ENCODE measurements around the gene RAI1. TPM values are rescaled to one million over a fixed set of nuclear protein-coding genes. Genes with fewer than 3 reads are reported as not detected.
A peak's percentile ranks its signal among the peaks of the same experiment; 100 is the strongest.

The RAI1 gene
- total and polyA plus RNA-seq, 2 experiments from 2014 or later, result 0.87 to 0.89 TPM

DNA sequence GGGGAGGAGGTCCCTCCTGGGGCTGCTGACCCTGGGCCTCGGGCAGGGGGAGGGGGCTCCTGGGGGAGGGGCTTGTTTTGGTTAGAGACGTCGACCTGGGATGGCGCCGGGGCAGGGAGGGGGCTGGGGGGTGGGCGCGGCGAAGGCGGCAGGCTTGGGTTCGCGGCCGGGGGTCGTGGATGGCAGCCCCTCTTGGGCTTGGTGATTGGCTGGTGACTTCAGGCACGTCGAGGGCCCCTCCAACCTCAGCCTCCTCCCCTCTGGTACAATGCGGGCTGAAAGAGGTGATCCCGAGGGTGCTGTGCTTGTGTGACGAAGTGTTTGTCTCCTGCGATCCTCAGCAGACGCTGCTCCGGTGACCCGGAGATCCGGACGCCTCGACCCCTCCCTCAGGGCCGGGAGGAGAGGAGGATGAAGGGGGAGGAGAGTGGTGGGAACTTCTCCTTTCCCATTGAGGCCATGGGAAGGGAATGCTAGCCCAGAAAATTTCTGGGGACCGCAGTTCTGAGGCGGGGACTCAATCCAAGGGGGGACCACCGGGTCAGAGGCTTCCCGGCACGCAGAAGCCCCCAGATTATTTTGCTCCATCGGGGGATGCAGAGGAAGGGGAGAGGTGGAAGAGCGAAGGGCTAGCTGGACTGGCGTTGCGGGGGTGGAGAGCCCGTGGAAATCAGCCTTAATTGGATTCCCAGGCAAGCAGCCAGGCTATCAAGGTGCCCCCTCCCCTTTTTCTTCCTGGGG lies 43.9 kb downstream of the RAI1 start:
- peaks cover 25% of the 10 kb centered on the region for H4K20me1 ChIP-seq (replicated peaks; ENCODE audit: insufficient read depth)
- Mint-ChIP-seq H3K9me3 (no peaks in the 10 kb centered on the region), H3K27me3 (ENCODE audit: insufficient read depth, low read depth, poor library complexity) (peaks cover 93% of the 10 kb centered on the region), H3K27ac (no peak overlapping the region), H3K4me3 (peak overlapping the region; percentile 85), H3K36me3 (ENCODE audit: low read depth) (no peaks in the 10 kb centered on the region; the same call in 2 of the 3 replicates), H3K4me1 (peaks cover 48% of the 10 kb centered on the region)
- H3K9me2 ChIP-seq (ENCODE audit: insufficient read depth), result no peaks in the 10 kb centered on the region
- H3F3A ChIP-seq (replicated peaks; ENCODE audit: low read depth), result no peaks in the 10 kb centered on the region; the same call in 1 of the 2 replicates
- DNase-seq (ENCODE audit: low spot score) (peak; percentile 68), ATAC-seq (peak; percentile 15)
- peak overlapping the region; percentile 61 for H3K4me3 ChIP-seq
- peaks cover 94% of the 10 kb centered on the region for H3K27me3 ChIP-seq (ENCODE audit: insufficient read depth)
- H3K4me2 ChIP-seq, result peak overlapping the region; percentile 94
- no peak for TF ChIP-seq EZH2 (IDR thresholded peaks at IDR 0.05; ENCODE audit: low read depth, unreplicated experiment)
- no peak for TF ChIP-seq JUNB (IDR thresholded peaks at IDR 0.05; ENCODE audit: unreplicated experiment)
- TF ChIP-seq CREB1 (CRISPR knock-in tag; IDR thresholded peaks at IDR 0.05; ENCODE audit: low read depth), result no peak
- TF ChIP-seq EZH2phosphoT487 (IDR thresholded peaks at IDR 0.05; ENCODE audit: unreplicated experiment), result no peak
- no peak for TF ChIP-seq POLR2AphosphoS5 (IDR thresholded peaks at IDR 0.05; ENCODE audit: low read depth)
- TF ChIP-seq NANOG (IDR thresholded peaks at IDR 0.05; ENCODE audit: borderline replicate concordance), result no peak
- TF ChIP-seq ZNF331 (CRISPR knock-in tag; IDR thresholded peaks at IDR 0.05; ENCODE audit: low read depth), result no peak
- TF ChIP-seq, protein P1, sequence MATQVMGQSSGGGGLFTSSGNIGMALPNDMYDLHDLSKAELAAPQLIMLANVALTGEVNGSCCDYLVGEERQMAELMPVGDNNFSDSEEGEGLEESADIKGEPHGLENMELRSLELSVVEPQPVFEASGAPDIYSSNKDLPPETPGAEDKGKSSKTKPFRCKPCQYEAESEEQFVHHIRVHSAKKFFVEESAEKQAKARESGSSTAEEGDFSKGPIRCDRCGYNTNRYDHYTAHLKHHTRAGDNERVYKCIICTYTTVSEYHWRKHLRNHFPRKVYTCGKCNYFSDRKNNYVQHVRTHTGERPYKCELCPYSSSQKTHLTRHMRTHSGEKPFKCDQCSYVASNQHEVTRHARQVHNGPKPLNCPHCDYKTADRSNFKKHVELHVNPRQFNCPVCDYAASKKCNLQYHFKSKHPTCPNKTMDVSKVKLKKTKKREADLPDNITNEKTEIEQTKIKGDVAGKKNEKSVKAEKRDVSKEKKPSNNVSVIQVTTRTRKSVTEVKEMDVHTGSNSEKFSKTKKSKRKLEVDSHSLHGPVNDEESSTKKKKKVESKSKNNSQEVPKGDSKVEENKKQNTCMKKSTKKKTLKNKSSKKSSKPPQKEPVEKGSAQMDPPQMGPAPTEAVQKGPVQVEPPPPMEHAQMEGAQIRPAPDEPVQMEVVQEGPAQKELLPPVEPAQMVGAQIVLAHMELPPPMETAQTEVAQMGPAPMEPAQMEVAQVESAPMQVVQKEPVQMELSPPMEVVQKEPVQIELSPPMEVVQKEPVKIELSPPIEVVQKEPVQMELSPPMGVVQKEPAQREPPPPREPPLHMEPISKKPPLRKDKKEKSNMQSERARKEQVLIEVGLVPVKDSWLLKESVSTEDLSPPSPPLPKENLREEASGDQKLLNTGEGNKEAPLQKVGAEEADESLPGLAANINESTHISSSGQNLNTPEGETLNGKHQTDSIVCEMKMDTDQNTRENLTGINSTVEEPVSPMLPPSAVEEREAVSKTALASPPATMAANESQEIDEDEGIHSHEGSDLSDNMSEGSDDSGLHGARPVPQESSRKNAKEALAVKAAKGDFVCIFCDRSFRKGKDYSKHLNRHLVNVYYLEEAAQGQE (IDR thresholded peaks at IDR 0.05; ENCODE audit: unreplicated experiment), result no peak
- no peak for TF ChIP-seq ZNF114 (CRISPR knock-in tag; IDR thresholded peaks at IDR 0.05)
- TF ChIP-seq, protein P2, sequence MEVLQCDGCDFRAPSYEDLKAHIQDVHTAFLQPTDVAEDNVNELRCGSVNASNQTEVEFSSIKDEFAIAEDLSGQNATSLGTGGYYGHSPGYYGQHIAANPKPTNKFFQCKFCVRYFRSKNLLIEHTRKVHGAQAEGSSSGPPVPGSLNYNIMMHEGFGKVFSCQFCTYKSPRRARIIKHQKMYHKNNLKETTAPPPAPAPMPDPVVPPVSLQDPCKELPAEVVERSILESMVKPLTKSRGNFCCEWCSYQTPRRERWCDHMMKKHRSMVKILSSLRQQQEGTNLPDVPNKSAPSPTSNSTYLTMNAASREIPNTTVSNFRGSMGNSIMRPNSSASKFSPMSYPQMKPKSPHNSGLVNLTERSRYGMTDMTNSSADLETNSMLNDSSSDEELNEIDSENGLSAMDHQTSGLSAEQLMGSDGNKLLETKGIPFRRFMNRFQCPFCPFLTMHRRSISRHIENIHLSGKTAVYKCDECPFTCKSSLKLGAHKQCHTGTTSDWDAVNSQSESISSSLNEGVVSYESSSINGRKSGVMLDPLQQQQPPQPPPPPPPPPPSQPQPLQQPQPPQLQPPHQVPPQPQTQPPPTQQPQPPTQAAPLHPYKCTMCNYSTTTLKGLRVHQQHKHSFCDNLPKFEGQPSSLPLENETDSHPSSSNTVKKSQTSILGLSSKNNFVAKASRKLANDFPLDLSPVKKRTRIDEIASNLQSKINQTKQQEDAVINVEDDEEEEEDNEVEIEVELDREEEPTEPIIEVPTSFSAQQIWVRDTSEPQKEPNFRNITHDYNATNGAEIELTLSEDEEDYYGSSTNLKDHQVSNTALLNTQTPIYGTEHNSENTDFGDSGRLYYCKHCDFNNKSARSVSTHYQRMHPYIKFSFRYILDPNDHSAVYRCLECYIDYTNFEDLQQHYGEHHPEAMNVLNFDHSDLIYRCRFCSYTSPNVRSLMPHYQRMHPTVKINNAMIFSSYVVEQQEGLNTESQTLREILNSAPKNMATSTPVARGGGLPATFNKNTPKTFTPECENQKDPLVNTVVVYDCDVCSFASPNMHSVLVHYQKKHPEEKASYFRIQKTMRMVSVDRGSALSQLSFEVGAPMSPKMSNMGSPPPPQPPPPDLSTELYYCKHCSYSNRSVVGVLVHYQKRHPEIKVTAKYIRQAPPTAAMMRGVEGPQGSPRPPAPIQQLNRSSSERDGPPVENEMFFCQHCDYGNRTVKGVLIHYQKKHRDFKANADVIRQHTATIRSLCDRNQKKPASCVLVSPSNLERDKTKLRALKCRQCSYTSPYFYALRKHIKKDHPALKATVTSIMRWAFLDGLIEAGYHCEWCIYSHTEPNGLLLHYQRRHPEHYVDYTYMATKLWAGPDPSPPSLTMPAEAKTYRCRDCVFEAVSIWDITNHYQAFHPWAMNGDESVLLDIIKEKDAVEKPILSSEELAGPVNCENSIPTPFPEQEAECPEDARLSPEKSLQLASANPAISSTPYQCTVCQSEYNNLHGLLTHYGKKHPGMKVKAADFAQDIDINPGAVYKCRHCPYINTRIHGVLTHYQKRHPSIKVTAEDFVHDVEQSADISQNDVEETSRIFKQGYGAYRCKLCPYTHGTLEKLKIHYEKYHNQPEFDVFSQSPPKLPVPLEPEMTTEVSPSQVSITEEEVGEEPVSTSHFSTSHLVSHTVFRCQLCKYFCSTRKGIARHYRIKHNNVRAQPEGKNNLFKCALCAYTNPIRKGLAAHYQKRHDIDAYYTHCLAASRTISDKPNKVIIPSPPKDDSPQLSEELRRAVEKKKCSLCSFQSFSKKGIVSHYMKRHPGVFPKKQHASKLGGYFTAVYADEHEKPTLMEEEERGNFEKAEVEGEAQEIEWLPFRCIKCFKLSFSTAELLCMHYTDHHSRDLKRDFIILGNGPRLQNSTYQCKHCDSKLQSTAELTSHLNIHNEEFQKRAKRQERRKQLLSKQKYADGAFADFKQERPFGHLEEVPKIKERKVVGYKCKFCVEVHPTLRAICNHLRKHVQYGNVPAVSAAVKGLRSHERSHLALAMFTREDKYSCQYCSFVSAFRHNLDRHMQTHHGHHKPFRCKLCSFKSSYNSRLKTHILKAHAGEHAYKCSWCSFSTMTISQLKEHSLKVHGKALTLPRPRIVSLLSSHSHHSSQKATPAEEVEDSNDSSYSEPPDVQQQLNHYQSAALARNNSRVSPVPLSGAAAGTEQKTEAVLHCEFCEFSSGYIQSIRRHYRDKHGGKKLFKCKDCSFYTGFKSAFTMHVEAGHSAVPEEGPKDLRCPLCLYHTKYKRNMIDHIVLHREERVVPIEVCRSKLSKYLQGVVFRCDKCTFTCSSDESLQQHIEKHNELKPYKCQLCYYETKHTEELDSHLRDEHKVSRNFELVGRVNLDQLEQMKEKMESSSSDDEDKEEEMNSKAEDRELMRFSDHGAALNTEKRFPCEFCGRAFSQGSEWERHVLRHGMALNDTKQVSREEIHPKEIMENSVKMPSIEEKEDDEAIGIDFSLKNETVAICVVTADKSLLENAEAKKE (CRISPR knock-in tag; IDR thresholded peaks at IDR 0.05), result no peak
- TF ChIP-seq, protein P3, sequence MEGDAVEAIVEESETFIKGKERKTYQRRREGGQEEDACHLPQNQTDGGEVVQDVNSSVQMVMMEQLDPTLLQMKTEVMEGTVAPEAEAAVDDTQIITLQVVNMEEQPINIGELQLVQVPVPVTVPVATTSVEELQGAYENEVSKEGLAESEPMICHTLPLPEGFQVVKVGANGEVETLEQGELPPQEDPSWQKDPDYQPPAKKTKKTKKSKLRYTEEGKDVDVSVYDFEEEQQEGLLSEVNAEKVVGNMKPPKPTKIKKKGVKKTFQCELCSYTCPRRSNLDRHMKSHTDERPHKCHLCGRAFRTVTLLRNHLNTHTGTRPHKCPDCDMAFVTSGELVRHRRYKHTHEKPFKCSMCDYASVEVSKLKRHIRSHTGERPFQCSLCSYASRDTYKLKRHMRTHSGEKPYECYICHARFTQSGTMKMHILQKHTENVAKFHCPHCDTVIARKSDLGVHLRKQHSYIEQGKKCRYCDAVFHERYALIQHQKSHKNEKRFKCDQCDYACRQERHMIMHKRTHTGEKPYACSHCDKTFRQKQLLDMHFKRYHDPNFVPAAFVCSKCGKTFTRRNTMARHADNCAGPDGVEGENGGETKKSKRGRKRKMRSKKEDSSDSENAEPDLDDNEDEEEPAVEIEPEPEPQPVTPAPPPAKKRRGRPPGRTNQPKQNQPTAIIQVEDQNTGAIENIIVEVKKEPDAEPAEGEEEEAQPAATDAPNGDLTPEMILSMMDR (conservative IDR thresholded peaks at IDR 0.05; ENCODE audit: low read depth in 2 of 2), result no peak
- TF ChIP-seq, protein P4, sequence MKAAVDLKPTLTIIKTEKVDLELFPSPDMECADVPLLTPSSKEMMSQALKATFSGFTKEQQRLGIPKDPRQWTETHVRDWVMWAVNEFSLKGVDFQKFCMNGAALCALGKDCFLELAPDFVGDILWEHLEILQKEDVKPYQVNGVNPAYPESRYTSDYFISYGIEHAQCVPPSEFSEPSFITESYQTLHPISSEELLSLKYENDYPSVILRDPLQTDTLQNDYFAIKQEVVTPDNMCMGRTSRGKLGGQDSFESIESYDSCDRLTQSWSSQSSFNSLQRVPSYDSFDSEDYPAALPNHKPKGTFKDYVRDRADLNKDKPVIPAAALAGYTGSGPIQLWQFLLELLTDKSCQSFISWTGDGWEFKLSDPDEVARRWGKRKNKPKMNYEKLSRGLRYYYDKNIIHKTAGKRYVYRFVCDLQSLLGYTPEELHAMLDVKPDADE (IDR thresholded peaks at IDR 0.05), result no peak
- no peak for TF ChIP-seq STAT1 (IDR thresholded peaks at IDR 0.05; ENCODE audit: unreplicated experiment)
- H3K4me1 ChIP-seq (ENCODE audit: insufficient read depth), result peaks cover 24% of the 10 kb centered on the region
- no peak overlapping the region for H2AFZ ChIP-seq
- no peak overlapping the region for H3K27ac ChIP-seq (ENCODE audit: low read depth)
- no peaks in the 10 kb centered on the region for H3K36me3 ChIP-seq (ENCODE audit: insufficient read depth)
- no peaks in the 10 kb centered on the region for H3K79me2 ChIP-seq (replicated peaks; ENCODE audit: insufficient read depth)

Measured in GM23338 (cell line).